ENCODE data around the gene DAZAP1.

The DAZAP1 gene

GRCh38 chr19:1407528-1408299, at the start of gene DAZAP1:
Gene DAZAP1 (plus strand): TSS chr19:1407586. CDS start chr19:1407774, 188 bp downstream.
- no peak for DNase-seq

DNA sequence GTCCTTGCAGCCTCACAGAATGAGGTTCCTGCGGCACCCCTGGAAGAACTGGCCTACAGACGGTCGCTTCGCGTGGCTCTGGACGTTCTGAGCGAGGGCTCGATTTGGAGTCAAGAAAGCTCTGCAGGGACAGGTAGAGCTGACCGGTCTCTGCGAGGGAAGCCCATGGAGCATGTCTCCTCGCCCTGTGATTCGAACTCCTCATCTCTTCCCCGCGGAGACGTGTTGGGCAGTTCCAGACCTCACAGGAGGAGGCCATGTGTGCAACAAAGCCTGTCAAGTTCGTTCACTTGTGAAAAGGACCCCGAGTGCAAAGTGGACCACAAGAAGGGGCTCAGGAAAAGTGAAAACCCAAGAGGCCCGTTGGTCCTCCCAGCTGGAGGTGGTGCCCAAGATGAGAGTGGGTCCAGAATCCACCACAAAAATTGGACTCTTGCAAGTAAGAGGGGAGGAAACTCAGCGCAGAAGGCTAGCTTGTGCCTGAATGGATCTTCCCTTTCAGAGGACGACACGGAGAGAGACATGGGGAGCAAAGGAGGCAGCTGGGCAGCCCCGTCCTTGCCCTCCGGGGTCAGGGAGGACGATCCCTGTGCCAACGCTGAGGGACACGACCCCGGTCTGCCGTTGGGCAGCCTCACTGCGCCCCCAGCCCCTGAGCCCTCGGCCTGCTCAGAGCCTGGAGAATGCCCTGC, 47.1 kb upstream of the DAZAP1 start:
- DNase-seq: no peak

GRCh38 chr19:1360818-1361461, 46.4 kb upstream of the DAZAP1 start:
- DNase-seq: no peak

GRCh38 chr19:1361601-1362386, 45.6 kb upstream of the DAZAP1 start:
- DNase-seq: no peak

DNA sequence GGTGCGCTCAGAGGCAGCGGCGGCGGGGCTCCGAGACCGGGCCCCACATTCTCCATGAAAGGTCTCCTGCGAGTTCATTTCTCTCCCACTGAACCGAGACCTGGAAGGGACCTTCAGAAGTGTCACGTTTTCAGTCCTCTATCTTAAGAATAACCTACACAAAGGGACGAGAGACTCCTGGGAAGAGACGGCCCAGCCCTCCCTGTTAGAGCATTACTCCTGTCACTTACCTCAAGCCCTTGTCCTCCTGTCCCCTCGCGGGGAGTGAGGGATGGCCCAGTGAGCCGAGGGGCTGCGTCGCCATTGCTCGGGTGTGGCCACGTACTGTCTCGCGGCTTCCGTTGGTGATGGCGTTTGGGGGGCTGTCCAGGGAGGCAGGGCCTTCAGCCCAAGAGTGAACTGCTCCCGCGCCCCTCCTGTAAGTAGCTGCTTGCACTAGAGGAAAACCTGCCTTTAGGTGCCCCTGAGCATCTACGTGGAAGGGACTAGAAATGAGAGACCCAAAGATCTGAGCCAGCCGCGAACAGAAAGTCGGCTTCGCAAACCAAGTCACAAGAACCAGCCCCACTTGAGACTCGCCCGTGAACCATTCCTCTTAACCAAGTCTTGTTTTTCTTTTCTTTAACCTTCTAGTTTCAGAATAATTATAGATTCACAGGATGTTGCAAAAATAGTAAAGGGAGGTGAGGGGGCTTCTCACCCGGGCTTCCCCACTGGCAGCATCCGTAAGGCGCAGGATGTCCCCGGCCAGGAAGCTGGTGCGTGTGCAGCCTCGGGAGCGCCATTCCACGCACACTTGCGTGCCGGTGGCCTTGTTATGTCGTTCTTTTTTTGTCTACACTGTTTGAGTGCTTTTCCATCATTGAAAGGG, 44.8 kb upstream of the DAZAP1 start:
- no peak for DNase-seq

GRCh38 chr19:1363599-1363998, 43.8 kb upstream of the DAZAP1 start:
- no peak for DNase-seq

DNA sequence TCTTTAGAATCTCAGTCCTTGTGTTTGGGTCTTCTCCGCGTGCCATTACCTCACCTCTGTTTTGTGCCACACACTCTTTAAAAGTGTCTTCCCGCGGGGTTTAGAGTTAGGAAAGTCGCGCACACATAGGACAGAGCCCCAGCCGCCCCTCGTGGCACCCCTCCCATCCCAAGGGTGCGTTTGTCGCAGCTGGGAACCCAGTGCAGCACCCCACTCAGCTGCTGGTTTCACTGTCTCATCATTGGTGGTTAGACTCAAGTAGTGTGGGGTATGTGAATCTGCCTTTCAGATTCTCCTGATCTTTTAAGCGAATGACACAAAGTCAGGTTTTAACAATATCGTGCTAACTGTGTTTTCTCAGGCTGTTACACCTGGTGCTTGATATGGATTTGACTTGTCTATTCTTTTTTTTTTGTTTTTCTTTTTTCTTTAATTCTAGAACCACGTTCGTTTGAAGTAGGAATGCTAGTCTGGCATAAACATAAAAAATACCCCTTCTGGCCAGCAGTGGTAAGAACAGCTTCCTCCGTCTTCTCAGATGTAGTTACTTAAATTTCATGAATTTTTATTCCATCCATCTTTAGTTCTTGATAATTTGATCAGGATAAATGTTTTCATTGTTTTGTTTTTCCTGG, 43.2 kb upstream of the DAZAP1 start:
- no peak for DNase-seq

GRCh38 chr19:1365319-1366269, 41.8 kb upstream of the DAZAP1 start:
- no peak for DNase-seq

GRCh38 chr19:1366296-1366695, 41.1 kb upstream of the DAZAP1 start:
- DNase-seq: no peak

- no peak for DNase-seq
Observed at GRCh38 chr19:1366899-1367870, 40.2 kb upstream of the DAZAP1 start.

DNA sequence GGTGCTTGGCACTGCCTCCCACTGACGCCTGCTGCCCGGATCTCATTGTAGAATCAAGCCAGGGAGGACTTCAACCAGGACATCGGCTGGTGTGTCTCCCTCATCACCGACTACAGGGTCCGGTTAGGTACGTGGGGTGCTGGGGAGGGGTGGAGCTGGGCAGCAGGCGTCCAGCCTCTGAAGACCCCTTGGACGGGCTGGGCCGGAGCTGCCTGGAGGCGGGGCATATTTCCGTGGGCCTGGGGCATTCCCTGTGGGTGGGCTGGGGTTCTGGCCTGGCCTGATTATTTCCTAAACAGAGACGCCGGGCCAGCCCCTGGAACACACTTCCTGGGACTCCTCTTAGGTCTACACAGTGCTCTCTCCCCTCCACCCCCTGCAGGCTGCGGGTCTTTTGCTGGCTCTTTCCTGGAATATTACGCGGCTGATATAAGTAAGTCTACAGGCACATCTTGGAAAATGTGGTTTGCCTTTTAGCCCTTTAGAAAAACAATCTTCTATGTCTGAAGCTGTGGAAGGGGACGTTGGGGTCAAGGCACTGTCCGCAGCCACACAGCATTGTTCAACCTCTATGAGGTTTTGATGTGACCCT, 38.1 kb upstream of the DAZAP1 start:
- DNase-seq: no peak

GRCh38 chr19:1370579-1371361, 36.6 kb upstream of the DAZAP1 start:
- DNase-seq: no peak

DNA sequence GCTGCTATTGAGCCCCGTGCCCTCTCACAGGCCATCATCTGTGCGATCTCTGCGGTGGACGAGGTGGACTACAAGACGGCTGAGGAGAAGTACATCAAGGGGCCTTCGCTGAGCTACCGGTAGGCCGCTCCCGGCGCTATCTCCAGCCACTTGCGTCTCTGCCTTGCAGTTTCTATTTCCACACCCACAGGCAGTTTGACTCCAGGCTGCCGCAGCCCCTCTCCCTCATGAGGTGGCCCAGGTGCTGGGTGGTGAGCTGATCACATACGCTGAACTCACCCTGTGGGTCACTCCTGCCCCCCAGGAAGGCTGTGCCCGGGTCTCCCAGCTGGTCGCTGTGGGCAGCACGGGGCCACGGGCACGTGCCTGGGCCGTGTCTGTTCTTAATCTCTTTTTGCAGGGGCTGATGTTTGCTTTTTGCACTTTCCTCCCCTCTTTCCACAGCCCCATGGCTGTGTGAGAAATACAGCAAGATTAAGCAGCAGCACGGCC, 34.3 kb upstream of the DAZAP1 start:
- DNase-seq: no peak

DNA sequence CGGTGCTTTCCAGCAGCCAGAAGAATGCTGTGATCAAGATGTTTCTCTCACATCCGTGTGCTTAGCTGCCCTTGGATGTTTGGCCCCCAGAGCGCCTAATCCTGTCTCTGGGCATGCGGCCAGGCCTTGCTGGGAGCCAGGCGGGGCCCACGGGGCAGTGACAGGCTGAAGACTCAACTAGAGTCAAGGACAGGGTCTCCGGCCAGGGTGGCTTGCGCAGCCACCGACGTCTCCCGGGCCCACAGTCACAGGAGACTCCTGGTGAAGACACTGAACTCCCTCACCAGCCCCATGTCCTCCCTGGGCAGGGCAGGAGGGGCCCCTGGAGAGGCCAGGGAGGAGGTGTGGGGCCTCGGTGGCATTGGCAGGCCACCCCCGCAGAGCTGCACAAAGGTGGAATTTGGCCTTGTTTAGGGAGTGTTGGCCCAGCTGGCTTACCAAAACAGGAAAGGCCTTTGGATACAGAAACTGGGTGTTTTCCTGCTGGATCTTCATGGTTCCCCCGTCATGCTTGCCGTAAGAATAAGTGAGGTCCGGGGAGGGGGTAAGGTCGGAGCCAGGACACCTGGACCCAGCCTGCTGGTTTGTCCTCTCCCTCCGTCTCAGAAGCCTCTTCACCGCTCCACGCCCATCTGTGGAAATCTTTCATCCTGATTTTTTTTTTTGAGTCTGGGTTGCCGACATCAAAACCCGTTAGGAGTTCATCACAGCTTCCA, 33.7 kb upstream of the DAZAP1 start:
- no peak for DNase-seq

GRCh38 chr19:1374250-1374577, 33.2 kb upstream of the DAZAP1 start:
- no peak for DNase-seq

DNA sequence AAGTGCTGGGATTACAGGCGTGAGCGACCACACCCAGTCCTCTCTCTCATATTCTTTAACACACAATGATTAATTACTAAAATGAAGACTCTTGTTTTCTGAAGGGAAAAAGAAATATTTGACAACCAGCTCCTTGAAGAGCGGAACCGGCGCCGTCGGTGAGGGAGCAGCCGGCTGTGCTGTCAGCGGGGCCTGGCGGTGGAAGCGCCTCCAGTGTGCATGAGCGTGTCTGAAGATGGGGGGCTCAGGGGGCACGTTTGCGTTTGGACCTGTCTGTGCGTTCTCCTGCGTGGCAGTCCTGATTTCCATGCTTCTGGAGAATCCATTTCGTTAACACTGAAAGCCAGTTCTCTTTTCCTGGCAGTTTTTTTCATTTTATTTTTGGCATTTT, 31.0 kb upstream of the DAZAP1 start:
- DNase-seq: no peak

Data from NCI-H1048 (cell line).